ENCODE results near the gene TECPR1. TPM values are rescaled to one million over a fixed set of nuclear protein-coding genes. Genes with fewer than 3 reads are reported as not detected.
A peak's percentile ranks its signal among the peaks of the same experiment; 100 is the strongest.

The TECPR1 gene
- total and polyA plus RNA-seq, 2 of the 8 experiments (the other 6 are each of a cell fraction or from before 2014, with no cell fraction given), result 1.3 to 11.1 TPM

DNA sequence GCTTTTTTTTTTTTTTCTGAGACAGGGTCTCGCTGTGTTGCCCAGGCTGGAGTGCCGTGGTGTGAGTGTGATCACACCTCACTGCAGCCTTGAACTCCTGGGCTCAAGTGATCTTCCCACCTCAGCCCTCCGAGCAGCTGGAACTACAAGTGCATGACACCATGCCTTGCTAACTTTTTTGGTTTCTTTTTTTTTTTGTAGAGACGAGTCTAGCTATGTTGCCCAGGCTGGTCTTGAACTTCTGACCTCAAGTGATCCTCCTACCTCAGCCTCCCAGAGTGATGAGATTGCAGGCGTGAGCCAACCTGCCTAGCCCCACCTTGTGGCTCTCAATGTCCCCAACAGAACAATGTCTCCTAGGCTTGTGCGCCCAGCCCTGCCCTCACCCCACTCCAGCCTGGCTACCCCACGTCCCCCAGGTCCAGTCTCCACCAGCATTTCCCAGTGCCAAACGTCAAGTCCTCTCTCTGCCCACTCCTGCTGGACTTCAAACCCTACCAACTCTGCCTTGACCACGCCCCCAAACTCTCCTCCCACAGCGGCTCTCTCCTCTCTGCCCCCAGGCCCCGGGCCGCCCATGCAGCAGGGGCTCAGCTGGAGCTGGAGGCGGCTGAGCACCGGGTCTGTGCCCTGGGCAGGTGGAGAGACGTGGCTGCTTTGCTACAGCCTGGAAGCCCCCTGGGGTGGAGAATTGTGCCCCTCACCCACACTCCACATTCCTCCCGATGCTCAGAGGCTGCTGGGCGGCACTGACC, 21.9 kb downstream of the TECPR1 start:
- H2BK12ac ChIP-seq (ENCODE audit: low read depth, low read length), result no peak overlapping the region
- POLR2A ChIA-PET (ENCODE audit: partially characterized antibody), result interaction anchor here (0.9 kb wide), 1 partner anchor 26 kb away, joined by 3 read pairs; no protein-coding TSS in a partner anchor
- H3K9ac ChIP-seq (replicated peaks in 1 of 4; ENCODE audit: extremely low read depth in 1 of 4, low read depth in 3 of 4, low read length in 3 of 4), result no peak overlapping the region
- no peak overlapping the region for H3K23ac ChIP-seq (ENCODE audit: insufficient read length)
- H3K4me2 ChIP-seq (ENCODE audit: insufficient read depth in 1 of 2, low read depth in 2 of 2, low read length in 2 of 2), result no peak overlapping the region
- H3K4me3 ChIP-seq (ENCODE audit: extremely low read depth in 1 of 4, insufficient read depth in 2 of 4, low read depth in 3 of 4, low read length in 4 of 4), result no peak overlapping the region
- FAIRE-seq (no peak), DNase-seq (ENCODE audit: low read depth in 1 of 2, low spot score in 2 of 2) (peak in 1 of 2 experiments; percentile 49)
- no peaks in the 10 kb centered on the region for H3K36me3 ChIP-seq (ENCODE audit: control insufficient read depth in 2 of 4, insufficient read depth in 4 of 4, low read length in 3 of 4)
- H3K9me3 ChIP-seq (ENCODE audit: insufficient read depth in 2 of 2, low read depth in 1 of 2, low read length in 1 of 2), result no peaks in the 10 kb centered on the region
- H2AK5ac ChIP-seq (ENCODE audit: low read depth, low read length), result no peak overlapping the region
- WGBS, 2 experiments (ENCODE audit: extremely low coverage in 1 of 2, insufficient coverage in 1 of 2, insufficient read length in 1 of 2, insufficient replicate concordance in 2 of 2, low coverage in 1 of 2, low lambda C conversion rate in 2 of 2, missing lambda C conversion rate in 1 of 2), result 84% methylated on average over 9 of the region's 17 CpGs; no CpG with 5 or more reads in 1 of the 2 experiments
- H3K4me1 ChIP-seq (replicated peaks in 1 of 4; ENCODE audit: control insufficient read depth in 3 of 4, insufficient read depth in 4 of 4, low read length in 3 of 4), result no peaks in the 10 kb centered on the region; a peak in 3 of 7 replicates
- peaks cover 2 to 4% of the 10 kb centered on the region in 2 experiments for H4K20me1 ChIP-seq (replicated peaks in 1 of 2; ENCODE audit: control insufficient read depth in 1 of 2, insufficient read depth in 2 of 2, low read length in 2 of 2)
- no peak overlapping the region for H3K14ac ChIP-seq (ENCODE audit: insufficient read length)
- H4K5ac ChIP-seq (ENCODE audit: insufficient read length, low read depth, low read length), result no peak overlapping the region
- no peak overlapping the region for H4K8ac ChIP-seq (ENCODE audit: extremely low read depth, insufficient read depth, low read length)
- no peaks in the 10 kb centered on the region for H3K27me3 ChIP-seq (replicated peaks in 1 of 4; ENCODE audit: control insufficient read depth in 3 of 4, extremely low read depth in 1 of 4, insufficient read depth in 3 of 4, low read length in 3 of 4)
- no peak overlapping the region for H3K4ac ChIP-seq (replicated peaks; ENCODE audit: insufficient read length, low read depth, low read length)
- H3K79me2 ChIP-seq (ENCODE audit: control insufficient read depth in 1 of 2, insufficient read depth in 2 of 2, low read length in 2 of 2), result no peaks in the 10 kb centered on the region
- no peaks in the 10 kb centered on the region for H3K23me2 ChIP-seq (ENCODE audit: low read depth, low read length)
- H2BK120ac ChIP-seq (replicated peaks; ENCODE audit: low read depth, low read length), result no peak overlapping the region
- no peak overlapping the region for H4K91ac ChIP-seq (replicated peaks; ENCODE audit: insufficient read length, low read length)
- no peak overlapping the region for H3K18ac ChIP-seq (ENCODE audit: extremely low read depth, low read length)
- no peak for TF ChIP-seq GTF2F1 (IDR thresholded peaks at IDR 0.05; ENCODE audit: borderline replicate concordance, low read depth, low read length)
- TF ChIP-seq KDM1A (IDR thresholded peaks at IDR 0.05; ENCODE audit: borderline replicate concordance, low read length), result peak; percentile 47; the same call in 1 of the 2 replicates
- 0 out of 2 replicates have a peak, but pooled peaks have one; percentile 3 for TF ChIP-seq TEAD4 (IDR thresholded peaks at IDR 0.05; ENCODE audit: low read depth, low read length)
- no peak for TF ChIP-seq SP2 (IDR thresholded peaks at IDR 0.05; ENCODE audit: low read length)
- H2BK20ac ChIP-seq (ENCODE audit: low read length), result no peak overlapping the region
- no peak overlapping the region for H2BK5ac ChIP-seq (ENCODE audit: low read depth, low read length)
- no peak overlapping the region for H3K56ac ChIP-seq (replicated peaks; ENCODE audit: insufficient read length, low read depth, low read length)
- CTCF ChIA-PET (ENCODE audit: partially characterized antibody), result interaction anchor here (0.7 to 1.0 kb wide), 3 partner anchors 10 to 35 kb away, joined by 3 to 4 read pairs (median 3); no protein-coding TSS in a partner anchor
- H3K79me1 ChIP-seq (ENCODE audit: low read depth, low read length), result no peaks in the 10 kb centered on the region
- no peak overlapping the region for H2AFZ ChIP-seq (ENCODE audit: low read length)
- no peak overlapping the region for H3K27ac ChIP-seq (ENCODE audit: low read depth, low read length)
- no peak overlapping the region for H2BK15ac ChIP-seq (ENCODE audit: low read length)
